GM18508 (cell line): ENCODE data around the gene KRT14.

Experiments used
- ATAC-seq: cut with Tn5 transposase; IDR thresholded peaks from one replicate; pipeline ENCODE4 v1.9.1; 2021; ENCODE audit warnings: moderate number of reproducible peaks; ENCODE audit not compliant: insufficient read depth, unreplicated experiment

KRT14 gene

GRCh38 chr17:41533613-41534012 is 53.1 kb downstream of the KRT14 start:
- ATAC-seq = no peak

GRCh38 chr17:41532947-41533570 is 53.6 kb downstream of the KRT14 start:
- no peak for ATAC-seq
